GM19452 (cell line): Measurements from ENCODE around the gene AURKB.
"Not testable (repeated sequence)": the region's sequence is repeated elsewhere in the genome, so short reads cannot be mapped to it uniquely, and the experiment has no call there.

Source experiments
- ATAC-seq: cut with Tn5 transposase; IDR thresholded peaks from one replicate; pipeline ENCODE4 v1.9.1; 2021; ENCODE audit not compliant: unreplicated experiment

The AURKB gene

GRCh38 chr17:8189041-8189710 lies 21.2 kb downstream of the AURKB start:
- peak; percentile 0 for ATAC-seq

- ATAC-seq, result no peak
Measured at GRCh38 chr17:8188263-8188839, 22.0 kb downstream of the AURKB start.

DNA sequence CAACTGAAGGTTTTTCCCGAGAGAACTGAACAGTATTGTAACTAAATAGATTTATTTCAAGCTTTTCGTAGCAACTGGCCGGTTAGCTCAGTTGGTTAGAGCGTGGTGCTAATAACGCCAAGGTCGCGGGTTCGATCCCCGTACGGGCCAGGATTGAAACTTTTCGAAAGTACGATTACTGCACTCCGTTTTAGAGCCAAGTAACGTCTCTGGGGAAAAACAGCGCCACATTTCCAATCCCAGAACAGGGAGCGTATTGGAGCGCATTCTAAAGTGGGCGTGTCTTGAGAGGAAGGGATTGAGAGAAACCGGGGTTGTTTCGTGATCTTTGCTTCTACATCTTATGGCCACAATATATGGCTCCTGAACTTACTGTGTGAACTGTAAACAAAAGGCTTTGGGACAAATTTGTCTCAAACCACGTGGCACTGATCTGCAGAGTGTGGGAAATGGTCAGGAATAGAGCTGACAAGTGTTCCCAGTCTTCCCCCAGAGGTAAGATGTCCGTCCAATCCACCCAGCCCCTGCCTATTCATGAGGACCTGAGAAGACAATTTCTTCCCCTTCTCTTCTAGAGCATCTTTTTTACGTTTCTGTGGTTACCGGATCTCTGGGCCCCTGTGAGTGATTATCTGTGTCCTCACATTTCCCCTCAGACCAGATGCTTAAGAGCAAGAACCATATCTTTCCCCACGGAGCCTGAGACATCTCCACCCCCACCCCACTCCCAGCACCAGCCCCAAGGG lies 22.7 kb downstream of the AURKB start:
- peak; percentile 28 for ATAC-seq

- ATAC-seq, result peak; percentile 27
Measured at GRCh38 chr17:8186787-8187516, 23.4 kb downstream of the AURKB start.

- no peak for ATAC-seq
Measured at GRCh38 chr17:8186446-8186786, 24.0 kb downstream of the AURKB start.

DNA sequence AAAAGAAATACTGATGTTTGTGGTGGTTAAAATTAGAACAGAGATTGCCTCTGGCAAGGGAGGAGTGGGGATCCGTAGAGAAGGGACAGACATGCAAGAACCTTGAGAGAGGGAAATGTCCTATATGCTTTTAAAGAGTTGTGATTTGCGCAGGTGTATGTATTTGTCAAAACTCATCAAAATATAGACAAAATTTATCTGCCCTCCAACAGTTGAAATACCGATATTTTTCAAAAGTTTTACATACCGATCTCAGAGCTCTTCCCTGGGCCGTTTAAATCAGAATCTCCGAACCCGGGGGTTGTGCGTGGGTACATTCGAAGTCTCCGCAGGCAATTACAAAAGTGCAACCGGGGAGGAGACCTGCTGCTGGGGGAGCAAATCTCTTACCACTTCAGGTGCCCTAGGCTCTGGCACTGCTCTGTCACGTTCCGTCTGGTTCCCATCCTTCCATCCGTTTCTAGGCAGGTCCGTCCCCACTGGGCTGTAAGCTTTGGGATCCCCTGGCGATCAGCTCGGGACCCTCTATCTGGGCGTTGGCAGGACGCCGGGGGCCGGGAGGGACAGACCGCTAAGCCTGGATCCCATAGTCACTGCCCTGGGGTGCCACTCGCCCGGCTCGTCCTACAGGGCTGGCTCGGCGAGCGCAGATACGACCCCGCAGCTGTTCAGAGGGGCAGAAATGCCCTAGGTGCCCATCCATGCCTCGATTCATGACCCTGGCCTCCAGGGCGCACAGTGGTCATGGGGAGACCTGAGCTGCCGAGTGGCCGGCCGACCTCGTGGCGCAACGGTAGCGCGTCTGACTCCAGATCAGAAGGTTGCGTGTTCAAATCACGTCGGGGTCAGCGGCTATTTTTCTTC lies 24.6 kb downstream of the AURKB start:
- no peak for ATAC-seq

DNA sequence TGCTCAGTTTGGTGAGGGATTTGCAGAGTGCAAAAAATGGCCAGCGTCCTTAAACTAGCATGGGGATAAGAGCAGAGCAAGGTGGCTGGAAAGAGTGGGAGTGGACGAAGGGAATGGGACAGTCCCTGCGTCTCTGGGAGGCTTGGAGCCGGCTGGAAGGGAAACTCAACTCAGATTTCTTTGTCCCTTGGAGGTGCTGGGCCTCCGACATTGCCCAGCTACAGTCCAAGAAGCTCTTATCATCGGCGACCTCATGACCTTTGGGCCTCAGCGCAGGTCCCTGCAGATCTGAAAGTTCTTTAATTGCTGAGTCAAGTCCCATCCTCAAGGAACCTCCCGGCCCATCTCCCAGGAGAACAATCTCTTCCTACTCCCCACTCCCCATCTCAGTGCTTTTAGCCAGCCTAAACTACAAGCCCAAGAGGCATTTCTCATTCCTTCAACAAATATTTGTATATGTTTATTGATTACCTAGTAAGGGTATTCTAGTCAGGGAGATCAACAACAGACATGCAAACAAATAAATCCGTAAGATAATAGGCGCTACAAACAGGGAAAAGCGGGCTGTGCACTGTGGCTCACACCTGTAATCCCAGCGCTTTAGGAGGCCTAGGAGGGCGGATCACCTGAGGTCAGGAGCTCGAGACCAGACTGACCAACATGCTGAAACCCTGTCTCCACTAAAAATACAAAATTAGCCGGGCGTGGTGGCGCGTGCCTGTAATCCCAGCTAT lies 33.2 kb downstream of the AURKB start:
- no peak for ATAC-seq

- ATAC-seq, result no peak
Measured at GRCh38 chr17:8176197-8176940, 34.0 kb downstream of the AURKB start, which contains the start of gene TMEM107. TMEM107 (minus strand) TSS chr17:8176380; CDS start chr17:8176286, 94 bp downstream.

- no peak for ATAC-seq
Measured at GRCh38 chr17:8175795-8176196, 34.6 kb downstream of the AURKB start.

DNA sequence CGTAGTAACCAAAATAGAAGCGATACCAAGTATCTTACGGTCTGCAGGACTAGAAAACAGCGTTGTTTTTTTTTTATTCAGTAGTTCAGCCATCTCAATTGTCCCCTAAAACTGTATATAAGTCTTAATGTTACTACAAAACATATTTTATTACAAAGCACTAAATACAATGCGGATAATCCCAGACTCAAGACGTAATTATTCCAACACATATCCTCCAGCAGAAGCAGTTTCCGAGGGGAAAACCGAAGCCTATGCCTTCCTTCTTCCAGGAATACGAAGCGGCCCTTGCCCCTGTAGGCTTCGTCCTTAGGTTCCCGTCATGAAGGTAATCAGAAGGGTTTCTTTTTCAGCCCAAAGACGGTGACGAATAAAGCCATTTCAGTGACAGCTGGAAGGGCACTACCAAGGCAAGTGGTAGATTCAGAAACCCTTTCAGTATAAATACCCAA lies 36.5 kb downstream of the AURKB start:
- no peak for ATAC-seq

- ATAC-seq, result peak; percentile 71
Measured at GRCh38 chr17:8173056-8173870, 37.1 kb downstream of the AURKB start.

DNA sequence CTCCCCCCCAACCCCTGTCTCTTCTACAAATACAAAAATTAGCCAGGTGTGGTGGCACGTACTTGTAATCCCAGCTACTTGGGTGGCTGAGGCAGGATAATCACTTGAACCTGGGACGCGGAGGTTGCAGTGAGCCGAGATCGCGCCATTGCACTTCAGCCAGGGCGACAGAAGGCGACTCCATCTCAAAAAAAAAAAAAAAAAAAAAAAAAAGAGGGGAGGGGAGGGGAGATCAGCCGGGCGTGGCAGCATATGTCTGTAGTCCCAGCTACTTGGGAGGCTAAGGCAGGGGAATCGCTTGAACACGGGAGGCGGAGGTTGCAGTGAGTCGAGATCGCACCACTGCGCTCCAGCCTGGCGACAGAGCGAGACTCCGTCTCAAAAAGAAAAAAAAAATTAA lies 40.2 kb downstream of the AURKB start:
- ATAC-seq, result not testable (repeated sequence)

DNA sequence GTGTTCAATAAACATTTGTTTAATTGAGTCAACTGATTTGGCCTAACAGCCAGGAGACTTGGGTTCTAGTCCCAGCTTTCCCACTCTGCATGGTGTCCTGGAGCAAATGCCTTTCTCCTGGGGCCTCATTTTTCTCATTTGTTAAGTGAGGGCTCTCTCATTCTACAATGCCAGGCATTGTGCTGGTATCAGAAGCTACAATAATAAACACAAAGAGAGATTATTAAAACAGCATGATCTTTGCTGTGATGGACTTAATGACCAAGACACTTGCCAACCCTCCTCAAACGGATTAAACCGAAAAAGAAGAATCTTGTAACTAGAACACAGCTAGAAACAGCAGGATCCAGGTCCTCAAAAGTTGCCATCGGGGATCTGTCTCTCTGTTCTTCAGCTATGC lies 42.8 kb downstream of the AURKB start:
- no peak for ATAC-seq

- ATAC-seq, result no peak
Measured at GRCh38 chr17:8166731-8167130, 43.6 kb downstream of the AURKB start.

DNA sequence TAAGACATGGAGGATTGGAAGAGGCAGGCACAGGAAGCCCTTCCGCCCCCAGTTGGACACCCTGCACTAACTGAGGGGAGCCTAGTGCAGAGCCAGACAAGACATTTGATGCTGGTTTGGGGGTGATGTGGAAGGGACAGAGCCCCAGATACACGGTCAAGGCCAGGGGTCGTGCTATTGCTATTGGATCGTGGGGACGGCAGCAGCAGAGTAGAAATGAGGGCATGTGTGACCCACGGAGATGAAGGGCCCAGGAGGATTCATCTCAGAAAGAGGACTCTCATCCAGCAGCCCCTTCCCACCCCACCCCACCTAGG lies 45.6 kb downstream of the AURKB start:
- no peak for ATAC-seq

DNA sequence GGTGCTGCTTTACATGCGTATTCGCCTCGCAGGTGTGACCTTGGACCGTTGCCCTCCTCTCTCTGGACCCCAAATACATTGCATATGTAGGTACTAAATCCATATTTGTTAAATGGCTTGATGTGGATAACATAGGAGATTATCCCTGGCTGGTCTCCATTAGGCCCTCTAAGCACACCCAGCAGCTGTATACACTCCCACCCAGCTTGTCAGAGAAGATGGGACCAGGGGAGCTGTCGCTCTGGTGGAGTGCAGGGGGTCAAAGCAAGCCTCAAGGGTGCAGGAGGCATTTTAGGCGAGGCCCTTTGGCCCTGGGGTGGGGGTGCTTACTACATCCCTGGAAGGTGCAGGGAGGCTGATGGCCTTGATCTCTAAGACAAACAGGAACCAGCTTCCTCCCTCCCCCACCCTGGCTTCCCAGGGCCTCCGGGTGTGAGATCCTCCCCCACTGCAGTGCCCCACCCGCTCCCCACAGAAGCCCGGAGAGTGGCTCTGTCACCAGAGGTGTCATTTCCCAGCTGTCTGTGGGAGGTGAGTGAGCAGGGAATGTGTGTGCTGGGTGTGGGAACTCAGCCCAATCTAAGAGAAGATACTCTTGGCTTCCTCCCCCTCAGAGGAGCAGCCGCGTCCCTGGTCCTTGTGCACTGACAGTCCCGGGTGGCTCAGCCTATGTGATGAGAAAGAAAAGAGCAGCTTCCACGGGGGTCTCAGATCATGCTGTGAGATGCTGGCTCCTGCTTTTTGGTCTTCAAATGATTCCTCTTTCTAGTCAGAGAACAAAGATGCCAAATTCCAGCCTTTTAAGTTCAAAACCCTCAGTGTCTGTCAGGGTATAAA lies 46.2 kb downstream of the AURKB start:
- ATAC-seq, result no peak
